Measurements from ENCODE around the gene SATB1. TPM values are rescaled to one million over a fixed set of nuclear protein-coding genes. Genes with fewer than 3 reads are reported as not detected.

The SATB1 gene
- total and polyA plus RNA-seq, 7 experiments from 2014 or later: 258 to 482 (median 395) TPM

- no peaks in the 10 kb centered on the region for H3K9me3 Mint-ChIP-seq
- peak overlapping the region in 7 of 9 donors; percentile 2 to 79 (median 47) for H3K27ac Mint-ChIP-seq
- H3K9me3 ChIP-seq (ENCODE audit: control insufficient read depth in 2 of 3, low read length in 3 of 3): no peaks in the 10 kb centered on the region
- peaks cover 11 to 46% (median 20%) of the 10 kb centered on the region in 5 donors for H3K36me3 Mint-ChIP-seq
- H3K27me3 ChIP-seq (ENCODE audit: control insufficient read depth in 2 of 2, insufficient read depth in 2 of 2, low read length in 2 of 2): no peaks in the 10 kb centered on the region
- ATAC-seq: peak; percentile 71
- no peaks in the 10 kb centered on the region for H3K27me3 Mint-ChIP-seq
- H3K4me1 ChIP-seq (ENCODE audit: control insufficient read depth in 2 of 2, insufficient read depth in 2 of 2, low read length in 2 of 2): peaks cover 0 to 41% of the 10 kb centered on the region in 2 donors
- H3K27ac ChIP-seq (ENCODE audit: low read depth, low read length): peak overlapping the region; percentile 17
- peaks cover 0 to 16% (median 4%) of the 10 kb centered on the region in 3 experiments for H3K36me3 ChIP-seq (ENCODE audit: control insufficient read depth in 2 of 3, insufficient read depth in 3 of 3, low read length in 3 of 3)
- intact Hi-C loops (cut with micrococcal nuclease): loop anchor here (1.0 to 10.0 kb wide), 7 partner anchors 13 to 1788 kb away; no protein-coding TSS in a partner anchor
- POLR2A ChIA-PET: interaction anchor here (0.7 to 3.0 kb wide), 5 partner anchors 13 to 365 kb away, joined by 3 to 13 read pairs (median 3); no protein-coding TSS in a partner anchor
- DNase-seq: peak in 7 of 9 donors; percentile 32 to 63 (median 53)
- CTCF ChIA-PET: interaction anchor here (0.6 to 1.9 kb wide), 10 partner anchors 9 to 365 kb away, joined by 3 to 7 read pairs (median 4); no protein-coding TSS in a partner anchor
- no peak overlapping the region for H3K4me3 ChIP-seq (ENCODE audit: low read length)
- H3K4me1 Mint-ChIP-seq: peaks cover 21 to 95% (median 88%) of the 10 kb centered on the region in 7 donors
- peak overlapping the region in 8 of 10 donors; percentile 4 to 58 (median 28) for H3K4me3 Mint-ChIP-seq
Measured at GRCh38 chr3:18389108-18389733, 35.9 kb downstream of the SATB1 start.

- no peak overlapping the region for H3K4me3 ChIP-seq (ENCODE audit: low read length)
- ATAC-seq (no peak), DNase-seq (no peak)
- Mint-ChIP-seq H3K4me3 (peak overlapping the region in 9 of 10 donors; percentile 14 to 57 (median 34)), H3K4me1 (peaks cover 13 to 94% (median 84%) of the 10 kb centered on the region in 7 donors), H3K27ac (peak overlapping the region in 8 of 9 donors; percentile 5 to 87 (median 56)), H3K36me3 (peaks cover 4 to 31% (median 20%) of the 10 kb centered on the region in 5 donors), H3K27me3 (no peaks in the 10 kb centered on the region), H3K9me3 (no peaks in the 10 kb centered on the region)
- intact Hi-C loops (cut with micrococcal nuclease): loop anchor here in 1 of 2 donors (10.0 kb wide), 1 partner anchor 392 kb away; no protein-coding TSS in a partner anchor
- POLR2A ChIA-PET: interaction anchor here (0.6 to 1.9 kb wide), 4 partner anchors 9 to 60 kb away, joined by 3 to 8 read pairs (median 3); no protein-coding TSS in a partner anchor
- H3K9me3 ChIP-seq (ENCODE audit: control insufficient read depth in 2 of 3, low read length in 3 of 3): no peaks in the 10 kb centered on the region
- no peak overlapping the region for H3K27ac ChIP-seq (ENCODE audit: low read depth, low read length)
- peaks cover 0 to 46% of the 10 kb centered on the region in 2 donors for H3K4me1 ChIP-seq (ENCODE audit: control insufficient read depth in 2 of 2, insufficient read depth in 2 of 2, low read length in 2 of 2)
- CTCF ChIA-PET: interaction anchor here (0.6 to 1.4 kb wide), 6 partner anchors 11 to 1483 kb away, joined by 3 to 5 read pairs (median 3); no protein-coding TSS in a partner anchor
- H3K36me3 ChIP-seq (ENCODE audit: control insufficient read depth in 2 of 3, insufficient read depth in 3 of 3, low read length in 3 of 3): peaks cover 0 to 19% (median 10%) of the 10 kb centered on the region in 3 experiments
- H3K27me3 ChIP-seq (ENCODE audit: control insufficient read depth in 2 of 2, insufficient read depth in 2 of 2, low read length in 2 of 2): no peaks in the 10 kb centered on the region
Measured at GRCh38 chr3:18386274-18386890, 38.8 kb downstream of the SATB1 start.

GRCh38 chr3:18385706-18386105 lies 39.4 kb downstream of the SATB1 start:
- intact Hi-C loops (cut with micrococcal nuclease): loop anchor here in 1 of 2 donors (10.0 kb wide), 1 partner anchor 391 kb away; no protein-coding TSS in a partner anchor
- CTCF ChIA-PET: interaction anchor here (0.8 to 1.4 kb wide), 4 partner anchors 10 to 260 kb away, joined by 3 to 4 read pairs (median 3); no protein-coding TSS in a partner anchor
- H3K4me1 Mint-ChIP-seq: peaks cover 16 to 94% (median 86%) of the 10 kb centered on the region in 7 donors
- no peaks in the 10 kb centered on the region for H3K27me3 ChIP-seq (ENCODE audit: control insufficient read depth in 2 of 2, insufficient read depth in 2 of 2, low read length in 2 of 2)
- DNase-seq (no peak), ATAC-seq (no peak)
- no peak overlapping the region for H3K27ac Mint-ChIP-seq
- no peaks in the 10 kb centered on the region for H3K9me3 Mint-ChIP-seq
- peaks cover 0 to 19% (median 9%) of the 10 kb centered on the region in 3 experiments for H3K36me3 ChIP-seq (ENCODE audit: control insufficient read depth in 2 of 3, insufficient read depth in 3 of 3, low read length in 3 of 3)
- H3K27ac ChIP-seq (ENCODE audit: low read depth, low read length): no peak overlapping the region
- H3K9me3 ChIP-seq (ENCODE audit: control insufficient read depth in 2 of 3, low read length in 3 of 3): no peaks in the 10 kb centered on the region
- peaks cover 4 to 35% (median 20%) of the 10 kb centered on the region in 5 donors for H3K36me3 Mint-ChIP-seq
- H3K27me3 Mint-ChIP-seq: no peaks in the 10 kb centered on the region
- no peak overlapping the region for H3K4me3 ChIP-seq (ENCODE audit: low read length)
- peaks cover 0 to 50% of the 10 kb centered on the region in 2 donors for H3K4me1 ChIP-seq (ENCODE audit: control insufficient read depth in 2 of 2, insufficient read depth in 2 of 2, low read length in 2 of 2)
- POLR2A ChIA-PET: interaction anchor here (0.6 to 1.9 kb wide), 5 partner anchors 10 to 60 kb away, joined by 3 to 8 read pairs (median 3); no protein-coding TSS in a partner anchor
- H3K4me3 Mint-ChIP-seq: no peak overlapping the region

GRCh38 chr3:18382760-18383369 lies 42.3 kb downstream of the SATB1 start:
- Histone ChIP-seq H3K27ac (ENCODE audit: low read depth, low read length) (no peak overlapping the region), H3K4me3 (ENCODE audit: low read length) (no peak overlapping the region), H3K4me1 (ENCODE audit: control insufficient read depth in 2 of 2, insufficient read depth in 2 of 2, low read length in 2 of 2) (peaks cover 0 to 46% of the 10 kb centered on the region in 2 donors), H3K9me3 (ENCODE audit: control insufficient read depth in 2 of 3, low read length in 3 of 3) (no peaks in the 10 kb centered on the region), H3K27me3 (ENCODE audit: control insufficient read depth in 2 of 2, insufficient read depth in 2 of 2, low read length in 2 of 2) (no peaks in the 10 kb centered on the region), H3K36me3 (ENCODE audit: control insufficient read depth in 2 of 3, insufficient read depth in 3 of 3, low read length in 3 of 3) (peaks cover 0 to 27% (median 11%) of the 10 kb centered on the region in 3 experiments)
- ATAC-seq (peak; percentile 32), DNase-seq (no peak)
- Mint-ChIP-seq H3K36me3 (peaks cover 4 to 33% (median 32%) of the 10 kb centered on the region in 5 donors), H3K9me3 (no peaks in the 10 kb centered on the region), H3K4me1 (peaks cover 19 to 94% (median 84%) of the 10 kb centered on the region in 7 donors), H3K4me3 (peak overlapping the region in 9 of 10 donors; percentile 4 to 74 (median 49)), H3K27ac (peak overlapping the region; percentile 34 to 91 (median 51)), H3K27me3 (no peaks in the 10 kb centered on the region)
- CTCF ChIA-PET: interaction anchor here (0.6 kb wide), 1 partner anchor 18 kb away, joined by 3 read pairs; no protein-coding TSS in a partner anchor
- intact Hi-C loops (cut with micrococcal nuclease): loop anchor here (1.0 to 10.0 kb wide), 4 partner anchors 8 to 388 kb away; no protein-coding TSS in a partner anchor
- POLR2A ChIA-PET: interaction anchor here (1.2 to 2.1 kb wide), 3 partner anchors 9 to 49 kb away, joined by 3 to 8 read pairs (median 3); no protein-coding TSS in a partner anchor

- no peak for ATAC-seq
- Histone ChIP-seq H3K4me1 (ENCODE audit: control insufficient read depth in 2 of 2, insufficient read depth in 2 of 2, low read length in 2 of 2) (peaks cover 0 to 69% of the 10 kb centered on the region in 2 donors), H3K9me3 (ENCODE audit: control insufficient read depth in 2 of 3, low read length in 3 of 3) (no peaks in the 10 kb centered on the region), H3K36me3 (ENCODE audit: control insufficient read depth in 2 of 3, insufficient read depth in 3 of 3, low read length in 3 of 3) (peaks cover 0 to 45% (median 18%) of the 10 kb centered on the region in 3 experiments), H3K27me3 (ENCODE audit: control insufficient read depth in 2 of 2, insufficient read depth in 2 of 2, low read length in 2 of 2) (no peaks in the 10 kb centered on the region), H3K27ac (ENCODE audit: low read depth, low read length) (no peak overlapping the region), H3K4me3 (ENCODE audit: low read length) (no peak overlapping the region)
- CTCF ChIA-PET: no interaction called here
- H3K27ac Mint-ChIP-seq: peak overlapping the region in 8 of 9 donors; percentile 28 to 88 (median 74)
- no peaks in the 10 kb centered on the region for H3K27me3 Mint-ChIP-seq
- no peak for DNase-seq
- POLR2A ChIA-PET: no interaction called here
- intact Hi-C loops (cut with micrococcal nuclease): loop anchor here in 1 of 2 donors (2.0 to 10.0 kb wide), 3 partner anchors 13 to 385 kb away; no protein-coding TSS in a partner anchor
- peaks cover 4 to 44% (median 43%) of the 10 kb centered on the region in 5 donors for H3K36me3 Mint-ChIP-seq
- H3K4me1 Mint-ChIP-seq: peaks cover 31 to 98% (median 89%) of the 10 kb centered on the region in 7 donors
- peak overlapping the region in 7 of 10 donors; percentile 20 to 63 (median 48) for H3K4me3 Mint-ChIP-seq
- H3K9me3 Mint-ChIP-seq: no peaks in the 10 kb centered on the region
Measured at GRCh38 chr3:18379647-18380046, 45.5 kb downstream of the SATB1 start.
